Activated effector memory CD4-positive, alpha-beta T cell treated with Interleukin-2 at 50 U/mL for 16 hours (primary cell): ENCODE measurements around the gene SLC25A36.

Experiments used
- DNase-seq: peaks from one replicate; pipeline ENCODE4 v3.0.0-alpha.2; 2020

Gene SLC25A36

DNA sequence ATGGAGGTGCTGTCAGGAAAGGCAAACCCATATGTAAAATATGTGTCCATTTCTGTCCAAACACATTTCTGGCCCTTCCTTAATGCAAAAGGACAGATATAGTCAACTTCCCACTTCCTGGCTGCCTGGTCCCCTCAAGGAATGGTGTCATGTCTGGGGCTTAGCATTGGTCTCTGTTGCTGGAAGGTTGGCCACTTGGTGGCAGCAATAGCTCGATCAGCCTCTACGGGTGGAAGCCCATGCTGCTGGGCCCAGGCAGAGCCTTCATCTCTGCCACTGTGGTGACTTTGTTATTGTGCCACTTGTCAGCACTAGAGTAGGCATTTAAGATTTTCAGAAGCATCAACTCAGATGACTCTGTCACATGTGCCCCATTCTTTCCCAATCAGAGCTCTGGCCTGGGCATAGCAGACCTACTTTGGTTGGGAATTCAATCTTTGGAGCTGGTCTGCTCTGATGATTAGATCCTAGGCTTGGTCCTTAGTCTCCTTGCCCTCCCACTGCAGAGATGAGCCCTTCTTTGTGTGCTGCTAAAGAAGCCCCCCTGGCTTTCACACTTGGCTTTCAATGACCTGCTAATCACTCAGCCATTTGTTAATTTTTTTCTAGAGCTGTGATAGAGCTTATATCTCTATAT, 58.5 kb downstream of the SLC25A36 start:
- peak; percentile 5 for DNase-seq

DNA sequence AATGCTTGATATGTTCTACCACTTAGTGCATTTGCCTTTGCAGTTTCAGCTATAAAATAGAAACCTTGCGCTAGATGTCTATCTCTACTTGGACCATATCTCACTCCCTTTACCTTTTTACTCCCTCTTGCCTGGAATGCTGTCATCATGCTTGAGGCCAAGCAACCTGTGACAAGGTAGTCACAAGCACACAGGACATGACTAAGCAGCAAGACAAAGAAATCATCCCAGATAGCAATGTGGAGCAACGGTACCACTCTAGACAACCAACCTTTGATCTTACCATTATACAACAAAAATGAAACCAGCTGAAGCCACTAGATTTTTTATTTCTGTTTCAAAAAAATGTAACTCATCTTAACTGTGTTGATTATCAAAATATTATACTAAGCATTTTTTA, 59.0 kb downstream of the SLC25A36 start:
- no peak for DNase-seq

DNA sequence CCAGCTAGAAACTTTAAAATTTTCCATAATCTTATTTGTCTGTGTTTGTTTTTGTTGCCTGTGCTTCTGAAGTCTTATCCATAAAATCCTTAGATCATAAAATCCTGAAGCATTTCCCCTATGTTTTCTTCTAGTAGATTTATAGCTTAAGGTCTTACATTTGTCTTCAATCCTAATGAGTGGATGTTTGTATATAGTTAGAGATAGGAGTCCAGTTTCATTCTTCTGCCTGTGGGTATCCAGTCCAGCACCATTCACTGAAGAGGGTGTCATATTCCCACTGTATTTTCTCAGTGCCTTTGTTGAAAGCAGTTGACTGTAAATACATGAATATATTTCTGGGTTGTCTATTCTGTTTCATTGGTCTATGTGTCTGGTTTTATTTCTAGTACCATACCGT, 64.7 kb downstream of the SLC25A36 start:
- no peak for DNase-seq

DNA sequence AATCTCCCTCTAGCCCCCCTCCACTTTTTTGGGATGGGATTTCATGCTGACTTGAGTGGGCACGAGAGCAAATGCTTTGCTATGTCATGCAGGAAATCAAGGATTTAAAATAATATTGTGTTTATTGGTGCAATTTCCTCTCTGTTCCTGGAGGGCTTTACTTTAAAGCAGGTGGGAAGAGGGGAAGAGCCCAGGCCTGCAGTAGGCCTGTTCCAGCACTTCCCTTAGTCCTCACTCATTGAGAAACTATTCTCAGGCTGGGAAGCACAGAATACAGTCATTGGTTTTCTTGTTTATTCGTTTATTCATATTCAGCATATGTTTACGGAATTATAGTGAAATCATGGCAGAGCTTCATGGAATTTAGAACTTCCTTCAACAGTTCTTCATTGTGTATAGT, 67.9 kb downstream of the SLC25A36 start:
- no peak for DNase-seq

DNA sequence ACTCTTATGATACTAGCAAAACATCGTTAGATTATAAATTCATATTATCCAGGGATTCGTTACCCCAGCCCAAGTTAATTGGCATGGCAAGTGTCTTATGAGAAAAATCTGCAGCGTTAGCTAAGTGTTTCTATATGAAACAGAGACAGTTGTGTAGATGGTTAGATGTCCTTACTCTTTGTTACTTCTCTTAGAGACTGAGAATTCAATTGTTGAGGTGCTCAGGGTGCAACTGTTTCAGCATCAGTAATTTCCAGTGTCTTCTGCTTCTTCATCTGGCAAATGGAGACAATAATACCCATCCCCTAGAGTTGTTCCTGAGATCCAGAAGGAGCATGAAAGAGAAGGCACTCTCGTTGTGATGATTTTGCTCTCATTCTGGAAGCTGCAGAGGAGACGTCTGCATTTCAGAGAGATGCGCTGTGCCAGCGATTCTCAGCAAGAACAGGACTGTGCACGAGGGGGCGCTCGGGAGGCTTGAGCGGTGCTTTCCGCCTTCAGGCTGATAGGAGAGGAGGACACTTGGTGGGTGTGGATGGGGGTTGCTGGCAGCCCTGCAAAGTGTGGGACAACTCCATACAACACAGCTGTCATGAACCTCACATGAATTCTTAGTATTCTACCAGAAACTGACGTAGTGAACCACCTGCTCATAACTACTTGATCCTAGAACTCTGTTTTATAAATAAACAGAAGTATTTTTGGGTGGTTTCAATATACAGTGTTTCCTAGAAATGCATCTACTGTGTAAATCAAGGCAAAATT, 69.8 kb downstream of the SLC25A36 start:
- peak; percentile 37 for DNase-seq

DNA sequence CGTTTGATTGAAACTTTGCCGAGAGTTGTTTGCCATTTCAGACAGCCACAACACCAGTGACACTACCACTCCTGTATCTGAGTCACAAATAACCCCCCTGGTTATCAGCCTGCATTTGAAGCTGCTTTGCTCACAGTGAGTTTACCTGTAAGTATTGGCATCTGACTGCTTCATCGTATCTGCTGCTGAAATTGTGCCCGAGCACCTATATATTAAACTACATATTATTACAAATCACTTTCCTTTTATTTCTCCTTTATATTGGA, 70.3 kb downstream of the SLC25A36 start:
- DNase-seq = no peak

DNA sequence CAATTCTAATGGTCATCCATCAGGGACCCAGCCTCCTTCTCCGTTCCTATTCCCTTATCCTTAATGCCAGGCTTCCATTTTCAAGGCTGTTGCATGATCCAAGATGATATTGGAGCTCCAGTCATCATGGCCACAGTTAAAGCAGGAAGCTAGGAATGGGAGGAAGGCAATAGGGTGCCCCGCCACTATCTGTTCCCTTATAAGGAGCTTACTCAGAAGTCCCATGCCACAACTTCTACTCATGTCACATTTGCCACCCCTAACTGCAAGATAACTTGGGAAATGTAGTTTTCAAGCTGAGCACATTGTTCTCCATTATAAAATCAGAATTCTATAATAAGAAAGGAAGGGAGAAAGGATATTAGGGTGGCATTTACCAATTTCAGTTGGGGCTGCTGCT, 70.9 kb downstream of the SLC25A36 start:
- DNase-seq = no peak

DNA sequence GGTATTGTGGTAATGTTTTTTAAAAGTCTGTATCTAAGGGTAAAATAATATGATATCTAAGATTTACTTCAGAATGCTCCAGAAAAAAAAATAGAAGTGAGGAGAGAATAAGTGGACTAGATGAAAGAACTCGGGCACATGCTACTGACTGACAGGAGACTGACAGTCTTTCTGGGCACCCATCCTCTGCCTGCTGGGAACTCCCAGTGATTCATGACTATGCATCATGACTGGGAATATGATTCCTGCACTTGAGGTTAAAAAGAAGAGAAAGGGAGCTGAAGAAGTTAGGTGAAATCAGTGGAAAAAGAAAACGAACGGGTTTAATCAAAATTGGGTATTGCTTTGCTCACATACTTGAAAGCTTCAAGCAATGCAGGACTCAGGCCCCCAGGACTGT, 73.8 kb downstream of the SLC25A36 start:
- no peak for DNase-seq

DNA sequence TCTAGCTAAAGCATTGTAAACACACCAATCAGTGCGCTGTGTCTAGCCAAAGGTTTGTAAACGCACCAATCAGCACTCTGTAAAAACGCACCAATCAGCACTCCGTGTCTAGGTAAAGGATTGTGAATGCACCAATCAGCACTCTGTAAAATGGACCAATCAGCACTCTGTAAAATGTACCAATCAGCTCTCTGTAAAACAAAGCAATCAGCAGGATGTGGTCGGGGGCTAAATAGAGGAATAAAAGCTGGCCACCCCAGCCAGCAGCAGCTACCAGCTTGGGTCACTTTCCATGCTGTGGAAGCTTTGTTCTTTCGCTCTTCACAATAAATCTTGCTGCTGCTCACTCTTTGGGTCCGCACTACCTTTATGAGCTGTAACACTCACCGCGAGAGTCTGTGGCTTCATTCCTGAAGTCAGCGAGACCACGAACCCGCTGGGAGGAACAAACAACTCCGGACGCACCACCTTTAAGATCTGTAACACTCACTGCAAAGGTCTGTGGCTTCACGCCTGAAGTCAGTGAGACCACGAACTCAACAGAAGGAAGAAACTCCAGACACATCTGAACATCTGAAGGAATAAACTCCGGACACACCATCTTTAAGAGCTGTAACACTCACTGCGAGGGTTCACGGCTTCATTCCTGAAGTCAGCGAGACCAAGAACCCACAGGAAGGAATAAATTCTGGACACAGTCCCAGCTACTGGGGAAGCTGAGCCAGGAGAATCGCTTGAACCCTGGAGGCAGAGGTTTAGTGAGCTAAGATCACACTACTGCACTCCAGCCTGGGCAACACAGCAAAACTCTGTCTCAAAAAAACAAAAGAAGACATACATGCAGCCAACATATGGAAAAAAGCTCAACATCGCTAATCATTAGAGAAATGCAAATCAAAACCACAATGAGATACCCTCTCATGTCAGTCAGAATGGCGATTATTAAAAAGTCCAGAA, 76.0 kb downstream of the SLC25A36 start:
- peak; percentile 2 for DNase-seq

DNA sequence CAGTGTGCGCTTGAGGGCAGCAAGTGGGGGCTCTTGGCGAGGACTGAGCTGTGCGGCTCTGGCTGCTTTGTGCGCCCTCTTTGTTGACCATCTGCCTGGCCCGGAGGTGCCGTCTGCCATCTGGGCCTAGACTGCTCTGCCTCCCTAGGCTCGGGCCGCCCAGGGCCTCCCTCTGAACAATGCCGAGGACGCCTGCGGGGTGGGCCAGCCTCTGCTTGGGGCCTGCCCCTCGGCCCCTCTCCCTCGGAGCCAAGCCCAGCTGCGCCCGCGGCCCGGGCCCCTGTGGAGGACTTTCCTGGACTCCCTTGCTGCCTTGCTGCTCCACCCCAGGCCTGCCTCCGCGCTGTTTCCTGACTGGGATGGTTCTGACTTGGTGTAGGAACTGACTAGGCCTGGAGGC, 77.6 kb downstream of the SLC25A36 start:
- no peak for DNase-seq

DNA sequence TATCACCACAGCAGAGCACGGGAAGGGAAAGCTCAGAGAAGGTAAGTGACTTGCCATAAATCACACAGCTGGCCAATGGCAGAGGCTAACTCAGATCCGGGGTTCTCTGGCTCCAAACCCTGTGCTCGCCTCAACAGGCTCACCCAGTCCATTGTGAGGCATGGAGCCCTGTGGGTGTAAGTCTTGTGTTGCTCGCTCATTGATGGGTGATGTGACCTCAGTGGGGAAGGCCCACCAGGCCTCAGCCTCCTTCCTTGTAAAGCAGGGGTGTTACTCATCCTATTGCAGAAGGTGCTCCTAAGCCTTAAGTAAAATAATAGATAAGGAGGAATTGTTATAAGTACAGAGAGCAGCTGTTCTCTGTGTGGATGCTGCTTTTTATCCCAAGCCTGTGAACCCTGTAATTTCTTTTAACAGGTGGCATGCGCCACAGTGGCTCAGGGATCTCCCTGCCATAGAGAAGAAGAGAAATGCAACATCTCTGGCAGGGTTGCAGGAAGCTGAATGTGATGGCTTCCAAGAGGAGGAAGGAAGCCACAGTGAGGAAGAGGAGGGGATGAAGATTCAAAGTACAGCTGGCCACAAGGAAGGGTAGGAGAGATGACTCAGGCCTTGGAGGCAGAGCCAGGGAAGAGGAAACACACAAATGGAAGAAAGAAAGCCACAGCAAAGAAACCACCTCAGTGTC, 78.7 kb downstream of the SLC25A36 start:
- no peak for DNase-seq

DNA sequence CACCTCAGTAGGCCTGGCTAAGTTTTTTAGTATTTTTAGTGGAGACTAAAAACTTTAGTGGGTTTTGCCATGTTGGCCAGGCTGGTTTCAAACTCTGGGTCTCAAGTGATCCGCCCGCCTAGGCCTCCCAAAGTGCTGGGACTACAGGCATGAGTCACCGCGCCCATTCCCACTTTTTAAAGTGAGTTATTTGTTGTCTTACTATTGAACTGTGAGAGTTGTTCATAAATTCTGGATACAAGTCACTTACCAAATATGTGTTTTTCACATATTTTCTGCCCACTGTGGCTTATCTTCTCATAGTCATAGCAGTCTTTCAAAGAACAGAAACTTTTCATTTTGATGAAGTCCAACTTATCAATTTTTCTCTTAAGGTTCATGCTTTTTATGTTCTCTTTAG, 79.6 kb downstream of the SLC25A36 start:
- DNase-seq = no peak
